GM21423 (cell line): ENCODE data around the gene H6PD.

Experiments
- ATAC-seq: cut with Tn5 transposase; IDR thresholded peaks from one replicate; pipeline ENCODE4 v1.9.1; 2021; ENCODE audit warnings: mild to moderate bottlenecking, moderate library complexity; ENCODE audit not compliant: unreplicated experiment

The H6PD gene

GRCh38 chr1:9314711-9315379 is 80.3 kb downstream of the H6PD start:
- no peak for ATAC-seq

GRCh38 chr1:9315411-9316079 is 81.0 kb downstream of the H6PD start:
- no peak for ATAC-seq

- no peak for ATAC-seq
Measured at GRCh38 chr1:9316080-9316444, 81.5 kb downstream of the H6PD start.

- ATAC-seq = no peak
Measured at GRCh38 chr1:9316512-9316911, 81.9 kb downstream of the H6PD start.

GRCh38 chr1:9317072-9317471 is 82.5 kb downstream of the H6PD start:
- ATAC-seq = no peak

GRCh38 chr1:9317591-9318417 is 83.2 kb downstream of the H6PD start:
- ATAC-seq = no peak

GRCh38 chr1:9319208-9319788 is 84.7 kb downstream of the H6PD start:
- no peak for ATAC-seq

- ATAC-seq = no peak
Measured at GRCh38 chr1:9319789-9320519, 85.4 kb downstream of the H6PD start.
